Measurements from ENCODE around the gene SNRPA.

GRCh38 chr19:40803857-40804782 lies 53.1 kb downstream of the SNRPA start:
- no peak for TF ChIP-seq CTCF (IDR thresholded peaks at IDR 0.05; ENCODE audit: poor library complexity)
- TF ChIP-seq EZH2 (IDR thresholded peaks at IDR 0.05; ENCODE audit: borderline replicate concordance), result no peak
- no peak for TF ChIP-seq EZH2phosphoT487 (IDR thresholded peaks at IDR 0.05; ENCODE audit: low read depth, severe bottlenecking, unreplicated experiment)
